H1 (cell line): ENCODE results near the gene COL10A1. TPM values are rescaled to one million over a fixed set of nuclear protein-coding genes. Genes with fewer than 3 reads are reported as not detected.

Source experiments
- CREB1 ChIP-seq: IDR thresholded peaks from 2 replicates; pipeline ENCODE4 v1.6.1; 2012; ENCODE audit warnings: inconsistent platforms
- HDAC6 ChIP-seq: IDR thresholded peaks from one replicate; pipeline ENCODE4 v1.7.1; 2012; ENCODE audit warnings: low read depth, mild to moderate bottlenecking, inconsistent platforms, low read length, moderate library complexity
- PHF8 ChIP-seq: fragments of 200-600 bp; sonication (generic); conservative IDR thresholded peaks from 2 replicates; pipeline ENCODE4 v1.7.1; 2012; ENCODE audit warnings: low read depth, mild to moderate bottlenecking, inconsistent platforms, low read length, moderate library complexity
- RAD21 ChIP-seq, 2 experiments: IDR thresholded peaks in 1 of 2; conservative IDR thresholded peaks in 1 of 2; 2 replicates each; pipeline ENCODE4 v1.6.1; 2011; ENCODE audit warnings: low read depth in 2 of 2, low read length in 2 of 2, improper control_type of control experiment in 1 of 2, inconsistent platforms in 1 of 2, mild to moderate bottlenecking in 1 of 2, moderate library complexity in 1 of 2
- polyA plus RNA-seq, 7 experiments: library from polyadenylated mRNA; depleted of rRNA in 3 of 7; stranded (reverse) in 5 of 7; unstranded in 2 of 7; fragments of >200 nt in 5 of 7; fragments of 200-250 nt in 2 of 7; gene quantifications; 1 replicate in 5 of 7; 2 replicates in 1 of 7; 4 replicates in 1 of 7; pipeline versions ENCODE4 v1.2.1 to v1.2.3, GENCODE V29; 2011 to 2013; ENCODE audit warnings: missing spikeins in 2 of 7, mixed read lengths in 2 of 7
- total RNA-seq: library from RNA; stranded (reverse); fragmentation: NEBNext Ultra II Directional; extraction: Animal tissue kit (Norgen Biotek cat#: 25700); gene quantifications from 2 replicates; pipeline ENCODE4 v1.2.1, GENCODE V29; 2021

COL10A1 gene
- total and polyA plus RNA-seq, 2 of the 8 experiments (the other 6 are each of a cell fraction or from before 2014, with no cell fraction given): not detected

- TF ChIP-seq RAD21 (IDR thresholded peaks at IDR 0.05 in 1 of 2, conservative IDR thresholded peaks at IDR 0.05 in 1 of 2; ENCODE audit: low read depth in 2 of 2, low read length in 2 of 2) (peak; percentile 29 to 43; a peak in 3 of 4 replicates), CREB1 (no peak), HDAC6 (no peak), PHF8 (no peak)
- TF ChIP-seq, all 59 proteins: peak for 3
Measured at GRCh38 chr6:116139917-116140316, 14.0 kb upstream of the COL10A1 start (continued).
